CD14-positive monocyte (primary cell): ENCODE data around the gene TMEM178B. TPM values are rescaled to one million over a fixed set of nuclear protein-coding genes. Genes with fewer than 3 reads are reported as not detected.

Experiments
- DNase-seq, 3 donors: peaks; one replicate each; pipeline ENCODE4 v3.0.0-alpha.2; 2011 to 2022
- H2AFZ ChIP-seq: 2 replicates; pipeline ENCODE4 v1.6.0; 2012; ENCODE audit warnings: mild to moderate bottlenecking, low read depth, low read length, inconsistent platforms; ENCODE audit not compliant: insufficient read depth, poor library complexity, severe bottlenecking
- H3K27ac ChIP-seq, 2 donors: 1 replicate in 1 of 2; 2 replicates in 1 of 2; pipeline ENCODE4 v1.5.1; 2012 to 2013; ENCODE audit warnings: low read length in 2 of 2, control low read depth in 1 of 2, inconsistent platforms in 1 of 2, low read depth in 1 of 2, mild to moderate bottlenecking in 1 of 2
- H3K27me3 ChIP-seq, 2 donors: one replicate each; pipeline versions ENCODE4 v1.6.0 to v1.6.1; 2011 to 2013; ENCODE audit warnings: low read length in 2 of 2; ENCODE audit not compliant: control insufficient read depth in 2 of 2, insufficient read depth in 2 of 2
- H3K36me3 ChIP-seq, 2 donors: replicated peaks in 1 of 2; 1 replicate in 1 of 2; 2 replicates in 1 of 2; pipeline versions ENCODE4 v1.5.1 to v1.6.1; 2012 to 2013; ENCODE audit warnings: low read length in 2 of 2, control low read depth in 1 of 2, inconsistent platforms in 1 of 2, mild to moderate bottlenecking in 1 of 2; ENCODE audit not compliant: insufficient read depth in 2 of 2, control insufficient read depth in 1 of 2
- H3K4me1 ChIP-seq, 2 donors: 1 replicate in 1 of 2; 2 replicates in 1 of 2; pipeline versions ENCODE4 v1.5.1 to v1.6.1; 2012 to 2013; ENCODE audit warnings: low read length in 2 of 2, control low read depth in 1 of 2, inconsistent platforms in 1 of 2, mild to moderate bottlenecking in 1 of 2, moderate library complexity in 1 of 2; ENCODE audit not compliant: insufficient read depth in 2 of 2, control insufficient read depth in 1 of 2
- H3K4me2 ChIP-seq: replicated peaks from 2 replicates; pipeline ENCODE3; 2012; ENCODE audit warnings: low read length, moderate library complexity, mild to moderate bottlenecking; ENCODE audit not compliant: poor library complexity, severe bottlenecking; ENCODE audit errors: extremely low read depth
- H3K4me3 ChIP-seq, 3 experiments: fragments of 200-600 bp in 1 of 3; sonication (generic) in 1 of 3; replicated peaks in 1 of 3; 1 replicate in 2 of 3; 2 replicates in 1 of 3; pipeline ENCODE4 v1.5.1; 2011 to 2013; ENCODE audit warnings: low read length in 3 of 3, mild to moderate bottlenecking in 3 of 3, control low read depth in 2 of 3, low read depth in 2 of 3, inconsistent platforms in 1 of 3, moderate library complexity in 1 of 3
- H3K79me2 ChIP-seq: 2 replicates; pipeline ENCODE4 v1.6.0; 2012; ENCODE audit warnings: mild to moderate bottlenecking, control low read depth, inconsistent platforms, low read length, moderate library complexity; ENCODE audit not compliant: insufficient read depth
- H3K9ac ChIP-seq: 2 replicates; pipeline ENCODE4 v1.6.0; 2017; ENCODE audit warnings: low read length, mild to moderate bottlenecking; ENCODE audit not compliant: insufficient read depth, poor library complexity, severe bottlenecking
- H3K9me3 ChIP-seq, 2 donors: replicated peaks in 1 of 2; 1 replicate in 1 of 2; 2 replicates in 1 of 2; pipeline versions ENCODE4 v1.5.1 to v1.6.1; 2012 to 2013; ENCODE audit warnings: low read length in 2 of 2, control low read depth in 1 of 2; ENCODE audit not compliant: control insufficient read depth in 1 of 2, insufficient read depth in 1 of 2
- H4K20me1 ChIP-seq: 2 replicates; pipeline ENCODE4 v1.6.0; 2012; ENCODE audit warnings: mild to moderate bottlenecking, low read length, control low read depth, moderate library complexity; ENCODE audit not compliant: insufficient read depth
- H3K27ac Mint-ChIP-seq, 7 donors: one replicate each; pipeline ENCODE4 v1.8.0; 2020; ENCODE audit warnings: mild to moderate bottlenecking in 7 of 7, mixed read lengths in 7 of 7, moderate library complexity in 6 of 7, inconsistent platforms in 2 of 7
- H3K27me3 Mint-ChIP-seq, 3 donors: one replicate each; pipeline ENCODE4 v1.8.0; 2021 to 2022; ENCODE audit warnings: low read depth in 3 of 3, mild to moderate bottlenecking in 3 of 3, mixed read lengths in 3 of 3, moderate library complexity in 3 of 3, inconsistent platforms in 1 of 3
- H3K36me3 Mint-ChIP-seq, 2 donors: one replicate each; pipeline ENCODE4 v1.8.0; 2020; ENCODE audit warnings: mixed read lengths in 2 of 2, inconsistent platforms in 1 of 2, mild to moderate bottlenecking in 1 of 2
- H3K4me1 Mint-ChIP-seq: one replicate; pipeline ENCODE4 v1.8.0; 2020; ENCODE audit warnings: mild to moderate bottlenecking, mixed read lengths
- H3K4me3 Mint-ChIP-seq, 2 donors: one replicate each; pipeline ENCODE4 v1.8.0; 2020; ENCODE audit warnings: mild to moderate bottlenecking in 2 of 2, mixed read lengths in 2 of 2, moderate library complexity in 1 of 2
- H3K9me3 Mint-ChIP-seq, 7 donors: one replicate each; pipeline ENCODE4 v1.8.0; 2020 to 2022; ENCODE audit warnings: mixed read lengths in 7 of 7, mild to moderate bottlenecking in 6 of 7, moderate library complexity in 6 of 7, inconsistent platforms in 2 of 7
- WGBS: methylation state at CpG from one replicate; pipeline ENCODE4 v1.1.5; 2013; ENCODE audit warnings: missing lambda C conversion rate; ENCODE audit not compliant: insufficient coverage; 5-methylcytosine and 5-hydroxymethylcytosine counted together
- intact Hi-C, 2 donors: fragments of 100-400 bp; cut with micrococcal nuclease; formaldehyde crosslinking; loops; one replicate each; pipeline versions ENCODE4 v1.15.0 to v1.15.1; 2023
- polyA plus RNA-seq, 3 donors: library from polyadenylated mRNA; depleted of rRNA in 1 of 3; unstranded in 2 of 3; stranded (reverse) in 1 of 3; fragments of 300-500 nt in 2 of 3; fragments of >200 nt in 1 of 3; fragmentation: Illumina TruSeq in 2 of 3; gene quantifications; 1 replicate in 2 of 3; 2 replicates in 1 of 3; pipeline ENCODE4 v1.2.3, GENCODE V29; 2012 to 2021
- TF ChIP-seq, protein P1 (sequence below): fragments of 200-600 bp; IDR thresholded peaks from one replicate; pipeline ENCODE4 v1.8.0; 2022; ENCODE audit warnings: antibody characterized with exemption, mild to moderate bottlenecking

TMEM178B gene
- polyA plus RNA-seq, 3 donors: not detected

DNA sequence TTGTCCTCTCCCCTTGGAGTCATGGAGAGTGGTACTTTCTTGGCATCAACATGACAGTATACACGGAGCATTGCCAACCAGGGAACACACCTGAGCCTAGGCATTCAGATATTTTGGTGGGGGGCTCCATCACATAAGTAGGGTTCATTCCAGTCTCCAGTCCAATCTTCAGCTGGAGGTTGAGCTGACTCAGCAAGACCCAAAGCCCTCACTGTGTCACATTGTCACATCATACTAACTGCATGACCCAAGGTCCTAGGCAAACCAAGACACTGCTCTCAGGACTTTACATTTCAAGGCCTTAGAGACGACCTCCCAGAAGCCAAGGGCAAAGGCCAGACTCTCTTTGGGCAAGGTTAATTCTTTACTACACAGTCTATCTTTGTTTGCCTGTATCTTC lies 190.1 kb downstream of the TMEM178B start:
- H4K20me1 ChIP-seq: no peaks in the 10 kb centered on the region
- H2AFZ ChIP-seq: no peak overlapping the region
- no peaks in the 10 kb centered on the region for H3K9me3 ChIP-seq
- H3K9ac ChIP-seq: no peak overlapping the region
- H3K27me3 ChIP-seq: no peaks in the 10 kb centered on the region
- Mint-ChIP-seq H3K4me3 (no peak overlapping the region), H3K4me1 (no peaks in the 10 kb centered on the region), H3K27me3 (peaks cover 0 to 9% (median 2%) of the 10 kb centered on the region in 3 donors), H3K36me3 (no peaks in the 10 kb centered on the region), H3K27ac (no peak overlapping the region), H3K9me3 (peaks cover 0 to 9% (median 6%) of the 10 kb centered on the region in 7 donors)
- DNase-seq: no peak
- no CpG with 5 or more reads among the region's 2 CpGs for WGBS
- no peaks in the 10 kb centered on the region for H3K79me2 ChIP-seq
- no peak overlapping the region for H3K4me2 ChIP-seq
- intact Hi-C loops: no loop called here
- H3K27ac ChIP-seq: no peak overlapping the region
- no peak overlapping the region for H3K4me3 ChIP-seq
- TF ChIP-seq, protein P1, sequence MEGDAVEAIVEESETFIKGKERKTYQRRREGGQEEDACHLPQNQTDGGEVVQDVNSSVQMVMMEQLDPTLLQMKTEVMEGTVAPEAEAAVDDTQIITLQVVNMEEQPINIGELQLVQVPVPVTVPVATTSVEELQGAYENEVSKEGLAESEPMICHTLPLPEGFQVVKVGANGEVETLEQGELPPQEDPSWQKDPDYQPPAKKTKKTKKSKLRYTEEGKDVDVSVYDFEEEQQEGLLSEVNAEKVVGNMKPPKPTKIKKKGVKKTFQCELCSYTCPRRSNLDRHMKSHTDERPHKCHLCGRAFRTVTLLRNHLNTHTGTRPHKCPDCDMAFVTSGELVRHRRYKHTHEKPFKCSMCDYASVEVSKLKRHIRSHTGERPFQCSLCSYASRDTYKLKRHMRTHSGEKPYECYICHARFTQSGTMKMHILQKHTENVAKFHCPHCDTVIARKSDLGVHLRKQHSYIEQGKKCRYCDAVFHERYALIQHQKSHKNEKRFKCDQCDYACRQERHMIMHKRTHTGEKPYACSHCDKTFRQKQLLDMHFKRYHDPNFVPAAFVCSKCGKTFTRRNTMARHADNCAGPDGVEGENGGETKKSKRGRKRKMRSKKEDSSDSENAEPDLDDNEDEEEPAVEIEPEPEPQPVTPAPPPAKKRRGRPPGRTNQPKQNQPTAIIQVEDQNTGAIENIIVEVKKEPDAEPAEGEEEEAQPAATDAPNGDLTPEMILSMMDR: no peak
- H3K36me3 ChIP-seq: no peaks in the 10 kb centered on the region
- H3K4me1 ChIP-seq: no peaks in the 10 kb centered on the region

DNA sequence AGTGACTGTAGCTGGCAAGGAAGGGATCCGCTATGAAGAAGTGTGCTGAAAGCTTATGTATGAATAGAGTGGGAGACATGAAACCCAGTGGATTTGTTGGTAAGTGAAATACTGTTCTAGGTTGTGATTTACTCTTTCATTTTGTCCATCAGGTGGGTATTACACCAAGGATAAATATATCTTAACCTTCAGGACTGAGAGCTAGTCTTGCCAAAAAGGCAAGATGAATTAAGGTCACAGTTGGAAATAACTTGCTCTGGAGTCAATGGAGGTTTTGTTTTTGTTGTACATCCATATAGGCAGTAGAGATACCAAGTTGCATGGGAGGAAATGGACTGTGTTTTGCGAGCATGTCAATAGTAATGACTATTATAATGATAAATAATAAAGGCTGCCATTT lies 190.6 kb downstream of the TMEM178B start:
- Mint-ChIP-seq H3K27ac (no peak overlapping the region), H3K27me3 (peaks cover 0 to 9% (median 2%) of the 10 kb centered on the region in 3 donors), H3K4me3 (no peak overlapping the region), H3K36me3 (no peaks in the 10 kb centered on the region), H3K4me1 (no peaks in the 10 kb centered on the region), H3K9me3 (peaks cover 0 to 10% (median 3%) of the 10 kb centered on the region in 7 donors)
- H3K9ac ChIP-seq: no peak overlapping the region
- no peak overlapping the region for H3K27ac ChIP-seq
- H3K9me3 ChIP-seq: no peaks in the 10 kb centered on the region
- H3K4me1 ChIP-seq: no peaks in the 10 kb centered on the region
- H4K20me1 ChIP-seq: no peaks in the 10 kb centered on the region
- TF ChIP-seq, protein P1: no peak
- no peaks in the 10 kb centered on the region for H3K27me3 ChIP-seq
- H3K4me3 ChIP-seq: no peak overlapping the region
- no CpG with 5 or more reads among the region's 2 CpGs for WGBS
- no peak for DNase-seq
- no peak overlapping the region for H2AFZ ChIP-seq
- no peak overlapping the region for H3K4me2 ChIP-seq
- H3K79me2 ChIP-seq: no peaks in the 10 kb centered on the region
- intact Hi-C loops: no loop called here
- H3K36me3 ChIP-seq: no peaks in the 10 kb centered on the region
